Measurements from ENCODE around the gene PLEKHJ1. TPM values are rescaled to one million over a fixed set of nuclear protein-coding genes. Genes with fewer than 3 reads are reported as not detected.

PLEKHJ1 gene
- total and polyA plus RNA-seq, 2 of the 13 experiments (the other 11 are each of a cell fraction or from before 2014, with no cell fraction given) = 70.5 to 130 TPM

GRCh38 chr19:2273356-2274184 lies 37.4 kb upstream of the PLEKHJ1 start (continued):
- TF ChIP-seq ZNF318 (CRISPR knock-in tag; IDR thresholded peaks at IDR 0.05) (peak; percentile 99), MYC (CRISPR knock-in tag; IDR thresholded peaks at IDR 0.05; ENCODE audit: borderline replicate concordance) (peak; percentile 60; the same call in 1 of the 2 replicates), RBM39 (IDR thresholded peaks at IDR 0.05; ENCODE audit: low read depth, low read length, poor library complexity, severe bottlenecking) (no peak), KLF12 (CRISPR knock-in tag; IDR thresholded peaks at IDR 0.05; ENCODE audit: borderline replicate concordance) (no peak), MXI1 (IDR thresholded peaks at IDR 0.05; ENCODE audit: borderline replicate concordance, low read depth, low read length) (peak; percentile 89; the same call in 2 of the 3 replicates), ZNF788 (CRISPR knock-in tag; IDR thresholded peaks at IDR 0.05; ENCODE audit: borderline replicate concordance) (peak; percentile 58; the same call in 1 of the 2 replicates), IRX3 (CRISPR knock-in tag; IDR thresholded peaks at IDR 0.05; ENCODE audit: borderline replicate concordance, low read depth) (no peak), POGK (CRISPR knock-in tag; conservative IDR thresholded peaks at IDR 0.05) (0 out of 2 replicates have a peak, but pooled peaks have one; percentile 67), AGO1 (IDR thresholded peaks at IDR 0.05; ENCODE audit: low read depth, low read length, poor library complexity, severe bottlenecking) (peak; percentile 94), KDM6A (CRISPR knock-in tag; IDR thresholded peaks at IDR 0.05; ENCODE audit: low read depth) (no peak), CTCF (CRISPR knock-in tag; IDR thresholded peaks at IDR 0.05) (peak; percentile 96), SMARCC2 (IDR thresholded peaks at IDR 0.05) (no peak), IRF2 (CRISPR knock-in tag; IDR thresholded peaks at IDR 0.05) (peak; percentile 68)
